GM12878 (cell line): Measurements from ENCODE around the gene ANKDD1B. TPM values are rescaled to one million over a fixed set of nuclear protein-coding genes. Genes with fewer than 3 reads are reported as not detected.

ENCODE experiments used
- ATAC-seq: fragments of 200-7000 bp; cut with Tn5 transposase; 3 replicates; pipeline ENCODE4 v1.9.1; 2020; ENCODE audit warnings: mild to moderate bottlenecking, moderate library complexity
- BruUV-seq: library from RNA; stranded (reverse); fragments of 400-500 nt; replicated peaks from 2 replicates; lab custom pipeline; 2021; lab: Mats Ljungman, UMichigan
- CTCF ChIA-PET: fragments of 300-600 bp; sonication (Branson Sonifier 250); formaldehyde crosslinking; extraction: SDS; loops from one replicate; lab custom pipeline; 2021; ENCODE audit warnings: inconsistent platforms; lab: Yijun Ruan, JAX
- POLR2A ChIA-PET: fragments of 350-600 bp; formaldehyde crosslinking; extraction: SDS; loops from one replicate; lab custom pipeline; 2021; ENCODE audit warnings: inconsistent platforms; lab: Charles Lee
- RAD21 ChIA-PET: fragments of 300-600 bp; sonication (Branson Sonifier 250); formaldehyde crosslinking; loops from one replicate; lab custom pipeline; 2023; ENCODE audit warnings: antibody characterized with exemption; ENCODE audit not compliant: unreplicated experiment; lab: Charles Lee
- SMC1A ChIA-PET: fragments of 300-600 bp; sonication (Branson Sonifier 250); formaldehyde crosslinking; loops from one replicate; lab custom pipeline; 2023; ENCODE audit not compliant: unreplicated experiment, uncharacterized antibody; lab: Charles Lee
- DNase-seq: peaks from one replicate; pipeline ENCODE4 v3.0.0-alpha.2; 2011; ENCODE audit warnings: low read depth, low spot score
- FAIRE-seq: peaks from 3 replicates; lab custom pipeline; 2011; peaks lifted over from hg19 to GRCh38; lab: Jason Lieb, UNC
- H2AFZ ChIP-seq: 2 replicates; pipeline ENCODE4 v1.6.0; 2011; ENCODE audit warnings: low read depth, low read length, control low read depth; ENCODE audit not compliant: control insufficient read depth
- H3K27ac ChIP-seq: 2 replicates; pipeline ENCODE4 v1.5.1; 2011; ENCODE audit warnings: control low read depth; ENCODE audit not compliant: control insufficient read depth, insufficient read depth
- H3K27me3 ChIP-seq, 2 experiments: replicated peaks in 1 of 2; 2 replicates each; pipeline versions ENCODE4 v1.6.0 to v1.6.1; 2011; ENCODE audit warnings: low read length in 1 of 2; ENCODE audit not compliant: control insufficient read depth in 2 of 2, insufficient read depth in 2 of 2
- H3K36me3 ChIP-seq, 2 experiments: 2 replicates each; pipeline ENCODE4 v1.5.1; 2011; ENCODE audit warnings: low read length in 1 of 2; ENCODE audit not compliant: control insufficient read depth in 2 of 2, insufficient read depth in 2 of 2
- H3K4me1 ChIP-seq: 2 replicates; pipeline ENCODE4 v1.6.1; 2011; ENCODE audit warnings: mild to moderate bottlenecking, low read length, moderate library complexity, mixed read lengths; ENCODE audit not compliant: control insufficient read depth, insufficient read depth
- H3K4me2 ChIP-seq: 2 replicates; pipeline ENCODE4 v1.6.0; 2011; ENCODE audit warnings: control low read depth; ENCODE audit not compliant: control insufficient read depth, insufficient read depth
- H3K4me3 ChIP-seq: fragments of 200-600 bp; sonication (generic); 2 replicates; pipeline ENCODE4 v1.5.1; 2016
- H3K79me2 ChIP-seq: 2 replicates; pipeline ENCODE4 v1.6.0; 2011; ENCODE audit warnings: low read length; ENCODE audit not compliant: control insufficient read depth, insufficient read depth
- H3K9ac ChIP-seq: 2 replicates; pipeline ENCODE4 v1.8.0; 2011; ENCODE audit warnings: low read length, control low read depth, mixed read lengths; ENCODE audit not compliant: control insufficient read depth, insufficient read depth
- H3K9me3 ChIP-seq: replicated peaks from 3 replicates; pipeline ENCODE4 v1.5.1; 2011; ENCODE audit warnings: mild to moderate bottlenecking, low read length; ENCODE audit not compliant: control insufficient read depth, insufficient read depth
- H4K20me1 ChIP-seq: 2 replicates; pipeline ENCODE4 v1.6.0; 2011; ENCODE audit not compliant: control insufficient read depth, insufficient read depth
- CBFB ChIP-seq: IDR thresholded peaks from 2 replicates; pipeline ENCODE4 v1.6.1; 2016; ENCODE audit warnings: antibody characterized with exemption, low read depth
- CEBPB ChIP-seq, 2 experiments: fragments of 150-350 bp in 1 of 2; IDR thresholded peaks; 2 replicates each; pipeline ENCODE4 v1.6.1; 2012 to 2014; ENCODE audit warnings: low read depth in 2 of 2, low read length in 2 of 2, borderline replicate concordance in 1 of 2, inconsistent platforms in 1 of 2
- CREM ChIP-seq: IDR thresholded peaks from 2 replicates; pipeline ENCODE4 v1.6.1; 2014; ENCODE audit warnings: antibody characterized with exemption, low read depth
- ETV6 ChIP-seq, 2 experiments: fragments of 450-650 bp in 1 of 2; IDR thresholded peaks in 1 of 2; conservative IDR thresholded peaks in 1 of 2; 2 replicates each; pipeline ENCODE4 v1.6.1; 2014; ENCODE audit warnings: antibody characterized with exemption in 1 of 2, borderline replicate concordance in 1 of 2, low read depth in 1 of 2, mild to moderate bottlenecking in 1 of 2, moderate library complexity in 1 of 2
- FOS ChIP-seq: IDR thresholded peaks from 3 replicates; pipeline ENCODE4 v1.6.1; 2011; ENCODE audit warnings: borderline replicate concordance; ENCODE audit not compliant: insufficient read length; ENCODE audit errors: extremely low read depth
- HDGF ChIP-seq: fragments of 450-650 bp; IDR thresholded peaks from 2 replicates; pipeline ENCODE4 v1.6.1; 2016; ENCODE audit warnings: antibody characterized with exemption
- MEF2A ChIP-seq: IDR thresholded peaks from 2 replicates; pipeline ENCODE4 v1.6.1; 2011; ENCODE audit warnings: low read depth, mild to moderate bottlenecking, low read length, moderate library complexity; ENCODE audit not compliant: insufficient read depth
- NFXL1 ChIP-seq: fragments of 450-650 bp; IDR thresholded peaks from 2 replicates; pipeline ENCODE4 v1.6.1; 2017; ENCODE audit warnings: antibody characterized with exemption, mild to moderate bottlenecking, borderline replicate concordance
- NRF1 ChIP-seq: conservative IDR thresholded peaks from 2 replicates; pipeline ENCODE4 v1.6.1; 2011; ENCODE audit warnings: mild to moderate bottlenecking, low read depth, low read length, improper control_type of control experiment
- PML ChIP-seq: IDR thresholded peaks from 2 replicates; pipeline ENCODE4 v1.6.1; 2012; ENCODE audit warnings: low read length, inconsistent platforms
- SMARCA5 ChIP-seq: fragments of 450-650 bp; IDR thresholded peaks from 2 replicates; pipeline ENCODE4 v1.6.1; 2017; ENCODE audit warnings: mild to moderate bottlenecking
- SUPT20H ChIP-seq: IDR thresholded peaks from 2 replicates; pipeline ENCODE4 v1.6.1; 2011; ENCODE audit warnings: low read depth, mild to moderate bottlenecking, low read length, moderate library complexity, borderline replicate concordance; ENCODE audit not compliant: control insufficient read depth
- TBL1XR1 ChIP-seq: IDR thresholded peaks from 2 replicates; pipeline ENCODE4 v1.6.1; 2012; ENCODE audit warnings: low read depth, low read length, improper control_type of control experiment
- WGBS: methylation state at CpG from one replicate; pipeline ENCODE4 v1.1.6; 2016; ENCODE audit warnings: low lambda C conversion rate; ENCODE audit not compliant: insufficient replicate concordance, insufficient coverage; ENCODE audit errors: missing lambda C conversion rate; 5-methylcytosine and 5-hydroxymethylcytosine counted together
- in situ Hi-C: fragments of 300-500 bp; cut with MboI; formaldehyde crosslinking; loops from 9 replicates; pipeline ENCODE4 v1.14.3; 2018; ENCODE audit warnings: mixed read lengths
- intact Hi-C: fragments of 100-400 bp; cut with micrococcal nuclease; formaldehyde crosslinking; loops from one replicate; pipeline ENCODE4 v1.14.2; 2022; ENCODE audit not compliant: unreplicated experiment
- polyA plus RNA-seq, 11 experiments: library from polyadenylated mRNA; depleted of rRNA in 4 of 11; unstranded in 6 of 11; stranded (reverse) in 5 of 11; fragments of >200 nt; fragmentation: Nextera tagmentation in 4 of 11; fragmentation: Illumina TruSeq in 1 of 11; extraction: Ambion mirVana in 4 of 11; extraction: Trizol in 1 of 11; gene quantifications; 1 replicate in 1 of 11; 2 replicates in 10 of 11; pipeline versions ENCODE4 v1.2.1 to v1.2.3, GENCODE V29; 2011 to 2016; ENCODE audit warnings: inconsistent platforms in 2 of 11, missing spikeins in 2 of 11, low read depth in 1 of 11
- total RNA-seq, 4 experiments: library from RNA; depleted of rRNA in 3 of 4; stranded (reverse); fragments of >200 nt in 3 of 4; fragmentation: Illumina TruSeq in 1 of 4; extraction: Trizol in 1 of 4; gene quantifications; 2 replicates each; pipeline versions ENCODE4 v1.2.1 to v1.2.3, GENCODE V29; 2013 to 2021
- TF ChIP-seq, protein P1 (sequence below): IDR thresholded peaks from 2 replicates; pipeline ENCODE4 v1.6.1; 2011; ENCODE audit warnings: low read depth, low read length, improper control_type of control experiment, borderline replicate concordance
- TF ChIP-seq, protein P2 (sequence below): fragments of 450-650 bp; IDR thresholded peaks from 2 replicates; pipeline ENCODE4 v1.6.1; 2016; ENCODE audit warnings: mild to moderate bottlenecking
- TF ChIP-seq, protein P3 (sequence below): fragments of 450-650 bp; IDR thresholded peaks from 2 replicates; pipeline ENCODE4 v1.6.1; 2017; ENCODE audit warnings: low read depth, mild to moderate bottlenecking, moderate library complexity
- TF ChIP-seq, protein P4 (sequence below): IDR thresholded peaks from 2 replicates; pipeline ENCODE4 v1.6.1; 2011; ENCODE audit warnings: borderline replicate concordance, low read depth, mild to moderate bottlenecking, moderate library complexity, mixed read lengths, low read length; ENCODE audit not compliant: insufficient read depth; ENCODE audit errors: extremely low read length

The ANKDD1B gene
- total and polyA plus RNA-seq, 10 of the 15 experiments (the other 5 are each of a cell fraction or from before 2014, with no cell fraction given) = 0.34 to 2.4 (median 0.80) TPM

DNA sequence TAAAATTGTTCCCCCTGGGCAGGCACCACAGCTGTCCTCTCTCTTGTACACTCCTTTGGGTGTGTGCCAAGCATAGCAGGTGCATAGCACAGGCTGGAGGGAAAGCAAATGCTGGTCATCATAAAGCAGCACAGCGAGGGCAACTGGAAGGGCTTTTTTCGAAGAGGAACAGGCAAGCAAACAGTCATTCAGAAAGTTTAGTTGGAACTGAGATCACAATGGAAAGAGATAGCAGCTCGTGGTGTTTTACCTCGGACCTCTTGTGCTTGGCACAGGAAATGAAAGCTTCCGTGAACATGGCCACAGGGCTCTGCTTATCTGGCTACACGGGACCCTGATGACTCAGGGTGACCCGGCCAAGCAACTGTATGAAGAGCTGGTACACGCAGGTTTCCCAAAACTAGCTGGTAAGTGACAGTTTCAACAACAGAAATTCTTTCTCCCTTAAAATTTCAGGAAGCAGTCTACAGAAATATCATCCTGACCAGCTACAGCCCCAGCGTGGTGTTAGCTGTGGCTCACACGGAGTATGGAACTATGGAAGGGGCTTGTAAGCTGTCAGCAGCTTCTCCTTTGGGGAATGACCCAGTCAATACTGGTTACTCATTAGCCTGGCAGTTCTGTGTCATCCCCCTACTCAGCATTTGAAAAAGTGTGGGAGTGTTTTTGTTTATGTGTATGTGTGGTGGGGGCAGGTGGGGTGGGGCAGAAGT, 57.9 kb downstream of the ANKDD1B start:
- in situ Hi-C loops = loop anchor here (5.0 kb wide), 1 partner anchor 432 kb away; the partner anchor contains the start of gene ANKRD31
- DNase-seq = peak; percentile 78
- under 1% methylated on average over 10 of the region's 10 CpGs for WGBS
- peak overlapping the region; percentile 68 for H3K9ac ChIP-seq
- no peaks in the 10 kb centered on the region for H3K9me3 ChIP-seq
- no peaks in the 10 kb centered on the region for H3K79me2 ChIP-seq
- FAIRE-seq = peak; percentile 97
- no peaks in the 10 kb centered on the region for H3K27me3 ChIP-seq
- BruUV-seq = no TSS peak
- H3K36me3 ChIP-seq = no peaks in the 10 kb centered on the region; a peak in 2 of 4 replicates
- ChIA-PET POLR2A (interaction anchor here (0.5 to 2.0 kb wide), 11 partner anchors 12 to 953 kb away, joined by 3 to 11 read pairs (median 4); partner anchors contain the start of genes ANKDD1B and HMGCR), SMC1A (interaction anchor here (0.6 to 2.8 kb wide), 34 partner anchors 9 to 432 kb away, joined by 3 to 35 read pairs (median 4); partner anchors contain the start of genes ANKRD31, CERT1, HMGCR and POC5), RAD21 (interaction anchor here (0.7 to 2.6 kb wide), 22 partner anchors 8 to 914 kb away, joined by 3 to 22 read pairs (median 6); partner anchors contain the start of genes ANKRD31 and HMGCR), CTCF (interaction anchor here (0.7 to 2.4 kb wide), 13 partner anchors 9 to 433 kb away, joined by 3 to 24 read pairs (median 3); no protein-coding TSS in a partner anchor)
- peak overlapping the region; percentile 49 for H3K4me3 ChIP-seq
- ATAC-seq = peak; percentile 97
- H3K4me2 ChIP-seq = peak overlapping the region; percentile 65
- peaks cover 10% of the 10 kb centered on the region for H3K4me1 ChIP-seq
- peak overlapping the region; percentile 86 for H2AFZ ChIP-seq
- H3K27ac ChIP-seq = peak overlapping the region; percentile 63
- no peaks in the 10 kb centered on the region for H4K20me1 ChIP-seq
- intact Hi-C loops = loop anchor here (5.0 to 10.0 kb wide), 2 partner anchors 157 to 254 kb away; partner anchors contain the start of genes CERT1 and POLK
- TF ChIP-seq, protein P1, sequence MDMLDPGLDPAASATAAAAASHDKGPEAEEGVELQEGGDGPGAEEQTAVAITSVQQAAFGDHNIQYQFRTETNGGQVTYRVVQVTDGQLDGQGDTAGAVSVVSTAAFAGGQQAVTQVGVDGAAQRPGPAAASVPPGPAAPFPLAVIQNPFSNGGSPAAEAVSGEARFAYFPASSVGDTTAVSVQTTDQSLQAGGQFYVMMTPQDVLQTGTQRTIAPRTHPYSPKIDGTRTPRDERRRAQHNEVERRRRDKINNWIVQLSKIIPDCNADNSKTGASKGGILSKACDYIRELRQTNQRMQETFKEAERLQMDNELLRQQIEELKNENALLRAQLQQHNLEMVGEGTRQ = no peak
- TF ChIP-seq NFXL1 = no peak
- TF ChIP-seq HDGF = no peak
- TF ChIP-seq SUPT20H = no peak
- TF ChIP-seq, protein P2, sequence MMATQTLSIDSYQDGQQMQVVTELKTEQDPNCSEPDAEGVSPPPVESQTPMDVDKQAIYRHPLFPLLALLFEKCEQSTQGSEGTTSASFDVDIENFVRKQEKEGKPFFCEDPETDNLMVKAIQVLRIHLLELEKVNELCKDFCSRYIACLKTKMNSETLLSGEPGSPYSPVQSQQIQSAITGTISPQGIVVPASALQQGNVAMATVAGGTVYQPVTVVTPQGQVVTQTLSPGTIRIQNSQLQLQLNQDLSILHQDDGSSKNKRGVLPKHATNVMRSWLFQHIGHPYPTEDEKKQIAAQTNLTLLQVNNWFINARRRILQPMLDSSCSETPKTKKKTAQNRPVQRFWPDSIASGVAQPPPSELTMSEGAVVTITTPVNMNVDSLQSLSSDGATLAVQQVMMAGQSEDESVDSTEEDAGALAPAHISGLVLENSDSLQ = no peak
- peak; percentile 34; the same call in 1 of the 2 replicates for TF ChIP-seq CREM
- 0 out of 2 replicates have a peak, but pooled peaks have one; percentile 39 for TF ChIP-seq MEF2A
- TF ChIP-seq ETV6 (conservative IDR thresholded peaks at IDR 0.05 in 1 of 2, IDR thresholded peaks at IDR 0.05 in 1 of 2; ENCODE audit: borderline replicate concordance in 1 of 2, low read depth in 1 of 2) = peak in 1 of 2 experiments; percentile 85; a peak in 2 of 4 replicates
- TF ChIP-seq CEBPB (IDR thresholded peaks at IDR 0.05; ENCODE audit: borderline replicate concordance in 1 of 2, low read depth in 2 of 2, low read length in 2 of 2) = no peak
- no peak for TF ChIP-seq NRF1
- no peak for TF ChIP-seq TBL1XR1
- TF ChIP-seq CBFB = peak; percentile 20; the same call in 1 of the 2 replicates
- TF ChIP-seq, protein P3, sequence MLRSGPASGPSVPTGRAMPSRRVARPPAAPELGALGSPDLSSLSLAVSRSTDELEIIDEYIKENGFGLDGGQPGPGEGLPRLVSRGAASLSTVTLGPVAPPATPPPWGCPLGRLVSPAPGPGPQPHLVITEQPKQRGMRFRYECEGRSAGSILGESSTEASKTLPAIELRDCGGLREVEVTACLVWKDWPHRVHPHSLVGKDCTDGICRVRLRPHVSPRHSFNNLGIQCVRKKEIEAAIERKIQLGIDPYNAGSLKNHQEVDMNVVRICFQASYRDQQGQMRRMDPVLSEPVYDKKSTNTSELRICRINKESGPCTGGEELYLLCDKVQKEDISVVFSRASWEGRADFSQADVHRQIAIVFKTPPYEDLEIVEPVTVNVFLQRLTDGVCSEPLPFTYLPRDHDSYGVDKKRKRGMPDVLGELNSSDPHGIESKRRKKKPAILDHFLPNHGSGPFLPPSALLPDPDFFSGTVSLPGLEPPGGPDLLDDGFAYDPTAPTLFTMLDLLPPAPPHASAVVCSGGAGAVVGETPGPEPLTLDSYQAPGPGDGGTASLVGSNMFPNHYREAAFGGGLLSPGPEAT = peak; percentile 78
- TF ChIP-seq, protein P4, sequence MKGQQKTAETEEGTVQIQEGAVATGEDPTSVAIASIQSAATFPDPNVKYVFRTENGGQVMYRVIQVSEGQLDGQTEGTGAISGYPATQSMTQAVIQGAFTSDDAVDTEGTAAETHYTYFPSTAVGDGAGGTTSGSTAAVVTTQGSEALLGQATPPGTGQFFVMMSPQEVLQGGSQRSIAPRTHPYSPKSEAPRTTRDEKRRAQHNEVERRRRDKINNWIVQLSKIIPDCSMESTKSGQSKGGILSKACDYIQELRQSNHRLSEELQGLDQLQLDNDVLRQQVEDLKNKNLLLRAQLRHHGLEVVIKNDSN = no peak
- TF ChIP-seq FOS = no peak
- TF ChIP-seq PML = no peak
- TF ChIP-seq SMARCA5 = peak; percentile 79
